Aorta (tissue), 5 donors: Measurements from ENCODE around the gene SMYD3. TPM values are rescaled to one million over a fixed set of nuclear protein-coding genes. Genes with fewer than 3 reads are reported as not detected.

Experiments used
- ATAC-seq: fragments of 200-7000 bp; cut with Tn5 transposase; one replicate; pipeline ENCODE4 v1.9.1; 2022; ENCODE audit warnings: moderate library complexity; ENCODE audit not compliant: low FRiP score
- DNase-seq, 2 donors: peaks; one replicate each; pipeline ENCODE4 v3.0.0-alpha.2; 2020
- H3K27ac ChIP-seq, 2 donors: one replicate each; pipeline ENCODE4 v1.5.1; 2013; ENCODE audit warnings: low read length in 2 of 2, mild to moderate bottlenecking in 2 of 2, moderate library complexity in 2 of 2, control low read depth in 1 of 2, inconsistent platforms in 1 of 2, low read depth in 1 of 2
- H3K27me3 ChIP-seq, 2 donors: one replicate each; pipeline ENCODE4 v1.6.1; 2013; ENCODE audit warnings: control low read depth in 1 of 2, low read length in 1 of 2, mild to moderate bottlenecking in 1 of 2, moderate library complexity in 1 of 2; ENCODE audit not compliant: insufficient read depth in 2 of 2, control insufficient read depth in 1 of 2
- H3K36me3 ChIP-seq, 2 donors: one replicate each; pipeline ENCODE4 v1.6.1; 2013; ENCODE audit warnings: control low read depth in 1 of 2, low read length in 1 of 2, mild to moderate bottlenecking in 1 of 2; ENCODE audit not compliant: insufficient read depth in 2 of 2, control insufficient read depth in 1 of 2
- H3K4me1 ChIP-seq, 2 donors: one replicate each; pipeline ENCODE4 v1.6.1; 2013; ENCODE audit warnings: low read length in 2 of 2, control low read depth in 1 of 2, mild to moderate bottlenecking in 1 of 2, moderate library complexity in 1 of 2; ENCODE audit not compliant: insufficient read depth in 2 of 2, control insufficient read depth in 1 of 2
- H3K4me3 ChIP-seq, 2 donors: one replicate each; pipeline ENCODE4 v1.5.1; 2013; ENCODE audit warnings: low read length in 2 of 2, control low read depth in 1 of 2, mild to moderate bottlenecking in 1 of 2
- H3K9me3 ChIP-seq: one replicate; pipeline ENCODE4 v1.6.1; 2013; ENCODE audit warnings: mild to moderate bottlenecking, low read length; ENCODE audit not compliant: control insufficient read depth
- WGBS, 2 donors: extraction: QIAGEN DNeasy Blood & Tissue Kit; methylation state at CpG; one replicate each; pipeline ENCODE4 v1.1.7; 2013; 5-methylcytosine and 5-hydroxymethylcytosine counted together
- intact Hi-C, 2 donors: fragments of 100-400 bp; cut with DNase I; formaldehyde crosslinking; loops; one replicate each; pipeline versions ENCODE4 v1.14.2 to v1.15.0; 2022
- polyA plus RNA-seq, 2 donors: library from polyadenylated mRNA; stranded (reverse); fragments of 200-250 nt; gene quantifications; one replicate each; pipeline ENCODE4 v1.2.3, GENCODE V29; 2013
- total RNA-seq, 2 donors: library from RNA; stranded (reverse); fragmentation: NEBNext Ultra II Directional; extraction: Animal tissue kit (Norgen Biotek cat#: 25700); gene quantifications; one replicate each; pipeline ENCODE4 v1.2.1, GENCODE V29; 2021
- donor health status: healthy with polysubstance abuse.
- donor health status: Bipolar disorder and iron deficiency.
- donor health status: DM: no; HTN: no; CAD: no.
- donor health status: DM: no; HTN: no; CAD: no.
- donor health status: DM: yes; HTN: yes; CAD: no.

The SMYD3 gene
- total and polyA plus RNA-seq, 4 donors = 6.0 to 29.1 (median 11.1) TPM

DNA sequence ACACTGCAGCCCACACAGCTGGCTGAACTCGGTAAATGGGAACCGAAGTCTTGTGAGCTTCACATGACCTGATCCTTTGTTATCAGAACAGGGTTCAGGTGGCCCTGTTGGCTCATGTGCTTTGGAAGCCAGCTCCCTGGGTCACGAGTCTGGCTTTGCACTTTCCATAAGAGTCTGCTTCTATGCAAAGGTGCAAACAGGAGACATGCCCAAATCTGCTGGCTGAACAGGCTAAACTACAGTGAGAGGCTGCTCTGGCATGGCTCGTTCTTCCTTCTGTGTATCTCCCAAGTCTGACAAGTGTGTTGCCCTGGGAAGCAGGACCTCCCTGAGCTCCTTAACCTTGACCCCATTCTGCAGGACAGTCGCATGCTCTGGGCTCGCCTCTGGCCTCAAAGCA lies 802.7 kb downstream of the SMYD3 start:
- intact Hi-C loops = no loop called here
- Histone ChIP-seq H3K9me3 (peaks cover 1% of the 10 kb centered on the region), H3K4me1 (no peaks in the 10 kb centered on the region), H3K27me3 (no peaks in the 10 kb centered on the region), H3K27ac (no peak overlapping the region), H3K36me3 (no peaks in the 10 kb centered on the region), H3K4me3 (no peak overlapping the region)
- WGBS, 2 donors = 91% methylated on average over 6 of the region's 6 CpGs
- ATAC-seq (no peak), DNase-seq (no peak)

DNA sequence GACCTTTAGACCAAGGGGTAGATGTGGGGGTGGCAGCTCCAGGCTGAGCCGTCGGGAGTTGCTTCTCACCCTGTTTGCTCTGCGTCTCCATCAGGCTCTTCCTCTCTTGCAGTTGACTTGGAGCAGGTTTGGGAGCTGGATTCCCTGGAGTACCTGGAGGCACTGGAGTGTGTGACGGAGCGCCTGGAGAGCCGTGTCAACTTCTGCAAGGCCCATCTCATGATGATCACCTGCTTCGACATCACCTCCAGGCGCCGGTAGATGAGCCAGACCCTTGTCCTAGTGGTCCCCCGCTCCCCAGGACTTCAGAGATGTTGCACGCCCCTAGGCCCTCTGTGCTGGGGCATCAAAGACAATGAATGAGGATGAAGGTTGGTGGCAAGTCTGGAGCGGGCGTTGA lies 804.7 kb downstream of the SMYD3 start:
- Histone ChIP-seq H3K27ac (no peak overlapping the region), H3K4me1 (no peaks in the 10 kb centered on the region), H3K4me3 (no peak overlapping the region), H3K36me3 (no peaks in the 10 kb centered on the region), H3K27me3 (no peaks in the 10 kb centered on the region), H3K9me3 (peaks cover 1% of the 10 kb centered on the region)
- DNase-seq (no peak), ATAC-seq (no peak)
- intact Hi-C loops = no loop called here
- 95 to 96% methylated on average over 13 of the region's 13 CpGs for WGBS, 2 donors

DNA sequence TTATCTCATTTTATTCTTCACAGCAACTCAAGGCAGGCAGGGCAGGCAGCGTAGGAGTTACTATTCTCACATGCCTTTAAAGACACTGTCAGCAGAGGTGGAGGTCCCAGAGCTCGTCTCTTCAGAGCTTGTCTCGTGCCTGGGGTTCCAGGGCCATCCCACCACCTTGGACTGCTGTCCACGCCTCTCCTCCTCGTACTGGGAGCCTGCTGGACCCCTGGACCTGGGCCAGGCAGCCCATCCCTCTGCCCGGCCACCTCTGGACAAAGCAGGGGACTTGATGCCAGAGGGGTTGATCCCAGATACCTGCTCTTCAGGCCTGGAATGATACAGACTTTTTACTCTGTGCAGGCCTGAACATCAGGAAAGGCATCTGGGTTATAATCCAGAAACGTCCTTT lies 805.4 kb downstream of the SMYD3 start:
- ATAC-seq = no peak
- DNase-seq = no peak
- Histone ChIP-seq H3K27me3 (no peaks in the 10 kb centered on the region), H3K27ac (no peak overlapping the region), H3K9me3 (peaks cover 1% of the 10 kb centered on the region), H3K36me3 (no peaks in the 10 kb centered on the region), H3K4me1 (no peaks in the 10 kb centered on the region), H3K4me3 (no peak overlapping the region)
- intact Hi-C loops = no loop called here
- 83 to 90% methylated on average over 7 of the region's 7 CpGs for WGBS, 2 donors

DNA sequence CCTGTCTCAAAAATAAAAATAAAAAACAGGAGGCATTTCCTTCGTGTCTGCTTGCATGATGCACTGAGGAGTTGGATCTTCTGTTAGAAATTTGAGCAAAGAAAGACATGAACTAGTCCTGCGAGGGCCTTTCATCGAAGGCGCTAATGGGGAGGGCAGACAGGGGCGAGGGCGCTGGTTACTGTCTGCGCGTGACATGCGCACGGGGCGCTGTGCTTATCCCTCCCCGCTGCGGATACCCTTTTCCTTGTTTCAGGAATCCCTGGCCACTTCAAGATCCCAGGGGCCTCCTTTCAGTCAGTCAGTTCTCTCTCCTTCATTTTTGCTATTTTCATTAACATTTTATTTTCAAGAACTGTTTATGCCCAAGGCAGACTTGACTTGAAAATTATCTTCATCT lies 806.4 kb downstream of the SMYD3 start:
- H3K9me3 ChIP-seq = no peaks in the 10 kb centered on the region
- no peaks in the 10 kb centered on the region for H3K36me3 ChIP-seq
- no peak overlapping the region for H3K27ac ChIP-seq
- ATAC-seq (no peak), DNase-seq (no peak)
- WGBS, 2 donors = 95% methylated on average over 13 of the region's 13 CpGs
- H3K4me1 ChIP-seq = no peaks in the 10 kb centered on the region
- no peaks in the 10 kb centered on the region for H3K27me3 ChIP-seq
- intact Hi-C loops = no loop called here
- H3K4me3 ChIP-seq = no peak overlapping the region

Other genes starting within 250 kb of the SMYD3 start
- gene TFB2M, start 59.0 kb upstream of the SMYD3 start, total RNA-seq = 1 to 10 TPM; 5.2 to 5.6 TPM
- gene TFB2M, start 59.0 kb upstream of the SMYD3 start, polyA plus RNA-seq = 1 to 10 TPM; 3.8 to 5.8 TPM
- gene CNST, start 59.2 kb upstream of the SMYD3 start, total RNA-seq = 10 to 100 TPM; 24.5 to 27.8 TPM
- 1 to 10 TPM; 6.9 to 7.7 TPM for gene CNST, start 59.2 kb upstream of the SMYD3 start, polyA plus RNA-seq
- 10 to 100 TPM; 19.4 to 24.8 TPM for gene SCCPDH, start 217.1 kb upstream of the SMYD3 start, total RNA-seq
- gene SCCPDH, start 217.1 kb upstream of the SMYD3 start, polyA plus RNA-seq = 10 to 100 TPM; 16.6 to 17.3 TPM